OCI-LY3 (cell line): ENCODE results near the gene USP5.

Experiments
- CTCF ChIP-seq: fragments of 200-600, 300-600 bp; sonication (generic); IDR thresholded peaks from 2 replicates; pipeline ENCODE4 v1.5.1; 2014; ENCODE audit warnings: antibody characterized with exemption, low read length, low read depth
- EZH2phosphoT487 ChIP-seq: fragments of 200-600 bp; shearing (Covaris generic); IDR thresholded peaks from 2 replicates; pipeline ENCODE4 v1.6.1; 2018; ENCODE audit warnings: antibody characterized with exemption, mixed run types, low read depth

GRCh38 chr12:6807170-6807569, 44.8 kb upstream of the USP5 start:
- no peak for TF ChIP-seq CTCF
- TF ChIP-seq EZH2phosphoT487, result no peak
